Keratinocyte (primary cell): Measurements from ENCODE around the gene UTF1.

ENCODE experiments used
- EZH2 ChIP-seq: IDR thresholded peaks from one replicate; pipeline ENCODE4 v1.6.1; 2012; ENCODE audit warnings: inconsistent platforms, mild to moderate bottlenecking, low read length, moderate library complexity
- TF ChIP-seq, protein P1 (sequence below), 3 experiments: IDR thresholded peaks in 1 of 3; conservative IDR thresholded peaks in 1 of 3; optimal IDR thresholded peaks in 1 of 3; 2 replicates in 2 of 3; 3 replicates in 1 of 3; pipeline versions ENCODE3 to v1.5.1; 2011; ENCODE audit warnings: low read length in 3 of 3, mild to moderate bottlenecking in 3 of 3, moderate library complexity in 2 of 3, control low read depth in 1 of 3, inconsistent platforms in 1 of 3; ENCODE audit not compliant: insufficient read depth in 2 of 3; ENCODE audit errors: extremely low read depth in 1 of 3

DNA sequence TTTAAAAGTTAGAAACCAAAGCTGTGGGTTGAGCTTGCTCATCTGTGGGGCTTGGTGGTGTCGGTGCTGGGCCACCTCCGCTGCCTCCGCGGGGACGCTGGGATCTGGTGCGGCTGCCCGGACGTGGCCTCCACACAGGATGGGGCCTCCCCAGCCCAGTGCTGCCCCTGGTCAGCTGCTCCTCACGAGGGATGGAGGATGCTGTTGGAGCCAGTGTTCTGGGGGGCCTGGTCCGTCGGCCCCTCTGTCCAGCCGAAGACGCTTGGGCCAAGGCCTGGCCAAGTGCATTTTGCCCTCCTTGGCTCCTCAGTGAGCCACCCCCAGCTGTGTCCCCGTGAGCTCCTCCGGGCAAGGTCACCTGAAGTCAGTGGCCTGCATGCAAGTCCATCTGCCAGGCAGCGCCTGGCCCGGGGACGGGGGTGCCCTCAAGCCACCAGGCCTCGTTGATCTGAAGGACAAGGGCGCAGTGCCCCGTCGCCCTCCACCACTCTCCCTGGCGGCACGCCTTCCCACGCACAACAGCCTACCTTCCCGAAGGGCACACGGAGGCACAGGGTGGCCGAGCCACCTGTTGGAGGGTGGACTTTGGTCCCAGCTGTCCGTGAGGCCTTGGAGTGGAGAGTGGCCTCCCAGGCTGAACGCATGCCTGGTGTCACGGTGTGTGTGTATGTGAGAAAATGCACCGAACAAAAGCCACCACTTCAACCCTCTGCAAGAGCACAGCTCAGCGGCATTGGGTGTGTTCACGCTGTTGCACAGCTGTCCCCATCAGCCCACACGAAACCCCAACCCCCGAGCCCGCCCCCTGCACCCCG lies 42.7 kb upstream of the UTF1 start:
- TF ChIP-seq, protein P1, sequence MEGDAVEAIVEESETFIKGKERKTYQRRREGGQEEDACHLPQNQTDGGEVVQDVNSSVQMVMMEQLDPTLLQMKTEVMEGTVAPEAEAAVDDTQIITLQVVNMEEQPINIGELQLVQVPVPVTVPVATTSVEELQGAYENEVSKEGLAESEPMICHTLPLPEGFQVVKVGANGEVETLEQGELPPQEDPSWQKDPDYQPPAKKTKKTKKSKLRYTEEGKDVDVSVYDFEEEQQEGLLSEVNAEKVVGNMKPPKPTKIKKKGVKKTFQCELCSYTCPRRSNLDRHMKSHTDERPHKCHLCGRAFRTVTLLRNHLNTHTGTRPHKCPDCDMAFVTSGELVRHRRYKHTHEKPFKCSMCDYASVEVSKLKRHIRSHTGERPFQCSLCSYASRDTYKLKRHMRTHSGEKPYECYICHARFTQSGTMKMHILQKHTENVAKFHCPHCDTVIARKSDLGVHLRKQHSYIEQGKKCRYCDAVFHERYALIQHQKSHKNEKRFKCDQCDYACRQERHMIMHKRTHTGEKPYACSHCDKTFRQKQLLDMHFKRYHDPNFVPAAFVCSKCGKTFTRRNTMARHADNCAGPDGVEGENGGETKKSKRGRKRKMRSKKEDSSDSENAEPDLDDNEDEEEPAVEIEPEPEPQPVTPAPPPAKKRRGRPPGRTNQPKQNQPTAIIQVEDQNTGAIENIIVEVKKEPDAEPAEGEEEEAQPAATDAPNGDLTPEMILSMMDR (optimal IDR thresholded peaks at IDR 0.05 in 1 of 3, IDR thresholded peaks at IDR 0.05 in 1 of 3, conservative IDR thresholded peaks at IDR 0.05 in 1 of 3; ENCODE audit: extremely low read depth in 1 of 3, insufficient read depth in 2 of 3, low read length in 3 of 3) = no peak
- no peak for TF ChIP-seq EZH2
